ENCODE results near the gene TGFBR3L. TPM values are rescaled to one million over a fixed set of nuclear protein-coding genes. Genes with fewer than 3 reads are reported as not detected.

The TGFBR3L gene
- total RNA-seq, 4 donors from 2014 or later, result not detected

GRCh38 chr19:7881910-7882309 lies 32.7 kb upstream of the TGFBR3L start:
- Histone ChIP-seq H3K4me3 (no peak overlapping the region), H3K9me3 (no peaks in the 10 kb centered on the region), H3K4me1 (no peaks in the 10 kb centered on the region), H3K27ac (no peak overlapping the region), H3K27me3 (peaks cover 0 to 12% of the 10 kb centered on the region in 2 donors), H3K36me3 (no peaks in the 10 kb centered on the region)
- no peak for DNase-seq (ENCODE audit: low spot score in 2 of 2)
- no peak for TF ChIP-seq EP300 (IDR thresholded peaks at IDR 0.05)
- no peak for TF ChIP-seq CTCF (IDR thresholded peaks at IDR 0.05)
- no peak for TF ChIP-seq POLR2A (IDR thresholded peaks at IDR 0.05)
- WGBS, 2 donors, result 81 to 93% methylated on average over 3 of the region's 3 CpGs

GRCh38 chr19:7883105-7883504 lies 31.5 kb upstream of the TGFBR3L start:
- Histone ChIP-seq H3K4me3 (no peak overlapping the region), H3K27me3 (peaks cover 0 to 22% of the 10 kb centered on the region in 2 donors), H3K36me3 (no peaks in the 10 kb centered on the region), H3K27ac (no peak overlapping the region), H3K4me1 (peaks cover 0 to 1% (median under 1%) of the 10 kb centered on the region in 4 donors), H3K9me3 (no peaks in the 10 kb centered on the region)
- no peak for DNase-seq (ENCODE audit: low spot score in 2 of 2)
- 78 to 85% methylated on average over 4 of the region's 4 CpGs for WGBS, 2 donors
- TF ChIP-seq EP300 (IDR thresholded peaks at IDR 0.05) (no peak), CTCF (IDR thresholded peaks at IDR 0.05) (no peak), POLR2A (IDR thresholded peaks at IDR 0.05) (no peak)

- 65% methylated on average over 2 of the region's 2 CpGs for WGBS, 2 donors
- no peak overlapping the region for H3K27ac ChIP-seq
- H3K36me3 ChIP-seq, result no peaks in the 10 kb centered on the region
- DNase-seq (ENCODE audit: low spot score in 2 of 2), result no peak
- peaks cover 0 to 7% (median 2%) of the 10 kb centered on the region in 4 donors for H3K4me1 ChIP-seq
- no peak overlapping the region for H3K4me3 ChIP-seq
- TF ChIP-seq POLR2A (IDR thresholded peaks at IDR 0.05), result no peak
- no peak for TF ChIP-seq CTCF (IDR thresholded peaks at IDR 0.05)
- no peak for TF ChIP-seq EP300 (IDR thresholded peaks at IDR 0.05)
- H3K9me3 ChIP-seq, result no peaks in the 10 kb centered on the region
- peaks cover 0 to 30% of the 10 kb centered on the region in 2 donors for H3K27me3 ChIP-seq
Measured at GRCh38 chr19:7883796-7884570, 30.6 kb upstream of the TGFBR3L start.

- peaks cover 0 to 7% (median 2%) of the 10 kb centered on the region in 4 donors for H3K4me1 ChIP-seq
- H3K4me3 ChIP-seq, result no peak overlapping the region
- no peak overlapping the region for H3K27ac ChIP-seq
- H3K36me3 ChIP-seq, result no peaks in the 10 kb centered on the region
- no peaks in the 10 kb centered on the region for H3K9me3 ChIP-seq
- TF ChIP-seq POLR2A (IDR thresholded peaks at IDR 0.05), result no peak
- TF ChIP-seq EP300 (IDR thresholded peaks at IDR 0.05), result no peak
- no peak for TF ChIP-seq CTCF (IDR thresholded peaks at IDR 0.05)
- no peak for DNase-seq (ENCODE audit: low spot score in 2 of 2)
- H3K27me3 ChIP-seq, result peaks cover 0 to 47% of the 10 kb centered on the region in 2 donors
- WGBS, 2 donors, result 88 to 91% methylated on average over 8 of the region's 8 CpGs
Measured at GRCh38 chr19:7885818-7886217, 28.8 kb upstream of the TGFBR3L start.

- Histone ChIP-seq H3K27ac (no peak overlapping the region), H3K9me3 (no peaks in the 10 kb centered on the region), H3K4me1 (peaks cover 0 to 7% (median 2%) of the 10 kb centered on the region in 4 donors), H3K36me3 (no peaks in the 10 kb centered on the region), H3K4me3 (no peak overlapping the region), H3K27me3 (peaks cover 0 to 58% of the 10 kb centered on the region in 2 donors)
- WGBS, 2 donors, result 80 to 83% methylated on average over 16 of the region's 16 CpGs
- no peak for DNase-seq (ENCODE audit: low spot score in 2 of 2)
- no peak for TF ChIP-seq POLR2A (IDR thresholded peaks at IDR 0.05)
- TF ChIP-seq CTCF (IDR thresholded peaks at IDR 0.05), result no peak
- no peak for TF ChIP-seq EP300 (IDR thresholded peaks at IDR 0.05)
Measured at GRCh38 chr19:7887408-7888144, 27.1 kb upstream of the TGFBR3L start.

Measured in tibial nerve (tissue), 4 donors.